A204.1 (cell line): ENCODE data around the gene MCM3AP.

ENCODE experiments used
- FAIRE-seq: peaks from 2 replicates; lab custom pipeline; 2012; peaks lifted over from hg19 to GRCh38; lab: Jason Lieb, UNC

Gene MCM3AP

DNA sequence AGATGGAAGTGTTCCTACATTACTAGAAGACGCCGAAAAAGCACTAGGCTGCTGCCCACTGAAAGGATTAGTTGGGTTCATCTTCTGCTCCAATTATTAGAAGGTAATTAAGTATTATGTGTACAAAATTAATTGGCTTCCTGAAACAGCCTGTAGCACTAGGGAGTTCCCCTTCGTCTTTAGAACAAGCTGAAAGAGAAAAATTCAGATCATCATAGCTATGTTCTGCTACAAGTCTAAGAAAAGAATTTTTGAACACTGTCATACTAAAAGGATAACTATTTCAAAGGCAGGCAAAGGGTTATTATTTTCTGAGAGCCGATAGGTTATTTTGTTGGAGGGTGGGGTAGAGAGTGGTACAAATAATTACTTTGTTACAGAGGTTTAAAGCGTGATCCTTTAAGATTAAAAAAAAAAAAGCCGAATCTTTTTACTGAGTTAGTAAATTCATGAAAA lies at the start of gene MCM3AP:
MCM3AP (minus strand) TSS at position 406 of the 456 bp plus-strand sequence; CDS start at position 81, 325 bp downstream.
- FAIRE-seq, result no peak

DNA sequence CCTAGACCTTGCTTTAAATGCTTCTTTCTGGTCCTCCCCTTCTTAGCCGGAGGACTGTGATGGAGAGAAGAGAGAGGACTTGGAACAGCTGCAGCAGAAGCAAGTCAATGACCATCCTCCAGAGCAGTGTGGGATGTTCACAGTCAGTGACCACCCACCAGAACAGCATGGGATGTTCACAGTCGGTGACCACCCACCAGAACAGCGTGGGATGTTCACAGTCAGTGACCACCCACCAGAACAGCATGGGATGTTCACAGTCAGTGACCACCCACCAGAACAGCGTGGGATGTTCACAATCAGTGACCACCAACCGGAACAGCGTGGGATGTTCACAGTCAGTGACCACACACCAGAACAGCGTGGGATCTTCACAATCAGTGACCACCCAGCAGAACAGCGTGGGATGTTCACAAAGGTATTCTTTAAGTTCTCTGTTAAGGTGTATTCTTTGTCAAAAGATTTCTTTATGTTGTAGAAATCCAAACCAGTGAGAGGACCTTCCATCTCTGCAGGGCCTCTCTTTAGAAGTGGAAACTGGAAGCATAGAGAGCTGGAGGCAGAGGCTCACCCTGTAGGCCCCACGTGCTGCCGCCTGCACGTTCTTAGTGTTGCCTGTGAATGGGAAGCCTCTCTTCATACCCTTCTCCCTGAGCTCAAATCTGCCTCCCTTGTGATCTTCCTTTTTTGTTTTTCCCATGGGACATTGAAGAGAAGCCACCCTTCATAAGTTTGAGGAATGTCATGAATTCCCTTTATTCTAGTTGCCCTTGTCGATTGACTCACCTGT lies 49.1 kb upstream of the MCM3AP start:
- FAIRE-seq, result no peak

DNA sequence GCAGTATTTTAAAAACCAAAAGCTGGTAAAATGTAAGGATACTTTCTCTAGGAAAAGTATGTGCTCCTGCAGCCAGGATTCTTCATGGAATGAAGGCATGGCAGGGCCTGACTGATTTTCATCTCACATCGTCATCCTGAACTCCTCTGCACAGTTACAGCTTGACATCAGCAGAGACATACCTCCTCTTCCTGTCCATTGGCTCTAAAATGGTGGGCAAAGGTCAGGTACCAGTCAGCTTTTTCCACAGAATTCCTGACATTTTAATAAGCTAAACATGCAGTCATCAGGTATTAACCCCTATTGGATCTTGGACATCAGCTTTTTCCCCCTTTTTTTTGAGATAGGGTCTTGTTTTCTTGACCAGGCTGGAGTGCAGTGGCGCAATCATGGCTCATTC lies 44.4 kb upstream of the MCM3AP start:
- FAIRE-seq, result no peak

DNA sequence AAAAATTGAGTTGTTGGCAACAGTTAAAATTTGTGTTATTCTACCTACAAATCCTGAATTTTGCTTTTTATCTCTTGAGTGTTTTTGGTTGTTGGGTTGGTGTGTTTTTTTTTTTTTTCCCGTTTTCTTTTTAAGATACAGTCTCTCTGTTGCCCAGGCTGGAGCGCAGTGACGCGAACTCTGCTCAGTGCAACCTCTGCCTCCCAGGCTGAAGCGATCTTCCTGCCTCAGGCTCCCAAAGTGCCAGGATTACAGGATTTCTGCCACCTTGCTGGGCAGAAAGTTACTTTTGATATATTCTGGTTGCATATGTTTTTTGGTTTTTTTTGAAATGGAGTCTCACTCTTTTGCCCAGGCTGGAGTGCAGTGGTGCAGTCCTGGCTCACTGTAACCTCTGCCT lies 42.7 kb upstream of the MCM3AP start:
- FAIRE-seq, result no peak

DNA sequence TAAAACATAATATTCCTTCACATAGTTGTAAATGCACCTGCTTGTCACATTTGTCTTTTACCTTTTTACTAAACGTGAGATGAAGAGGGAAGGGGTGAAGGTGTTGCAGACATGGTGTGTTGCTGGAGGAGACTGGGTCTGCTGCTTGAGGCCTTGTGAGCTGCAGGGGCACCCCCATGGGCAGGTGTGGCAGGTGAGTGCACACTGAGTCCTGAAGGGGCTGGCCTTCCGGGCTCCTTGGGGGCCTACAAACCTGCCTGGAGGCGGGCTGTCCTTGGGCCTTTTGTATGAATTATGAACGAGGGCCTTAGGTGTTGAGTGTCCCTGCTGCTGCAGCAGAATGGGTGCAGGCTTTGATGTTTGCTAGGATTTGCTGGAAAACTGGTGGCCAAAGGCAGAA lies 42.3 kb upstream of the MCM3AP start:
- no peak for FAIRE-seq

DNA sequence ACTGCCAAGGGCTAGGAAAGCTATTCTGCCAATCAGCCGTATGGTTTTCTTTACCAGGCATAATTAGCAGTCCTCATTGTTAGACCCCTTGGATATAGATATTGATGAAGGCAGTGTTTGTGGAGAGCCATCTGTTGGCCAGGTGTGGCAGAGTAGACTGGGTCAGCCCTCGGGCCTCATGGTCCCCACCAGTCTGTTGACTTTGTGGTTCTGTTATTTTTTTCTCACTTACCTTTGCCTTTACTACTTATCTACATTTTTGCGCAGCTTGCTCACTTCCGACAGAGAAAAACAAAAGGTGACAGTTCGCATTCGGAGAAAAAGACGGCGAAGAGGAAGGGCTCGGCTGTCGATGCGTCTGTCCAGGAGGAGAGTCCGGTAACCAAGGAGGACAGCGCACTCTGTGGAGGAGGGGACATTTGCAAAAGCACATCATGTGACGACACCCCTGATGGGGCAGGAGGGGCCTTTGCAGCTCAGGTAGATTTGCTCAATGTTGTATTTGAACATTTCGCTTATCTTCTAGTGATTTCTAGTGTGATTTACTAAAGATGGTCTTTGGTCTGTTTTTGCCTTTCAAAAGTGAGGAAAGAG lies 40.8 kb upstream of the MCM3AP start:
- FAIRE-seq, result no peak

DNA sequence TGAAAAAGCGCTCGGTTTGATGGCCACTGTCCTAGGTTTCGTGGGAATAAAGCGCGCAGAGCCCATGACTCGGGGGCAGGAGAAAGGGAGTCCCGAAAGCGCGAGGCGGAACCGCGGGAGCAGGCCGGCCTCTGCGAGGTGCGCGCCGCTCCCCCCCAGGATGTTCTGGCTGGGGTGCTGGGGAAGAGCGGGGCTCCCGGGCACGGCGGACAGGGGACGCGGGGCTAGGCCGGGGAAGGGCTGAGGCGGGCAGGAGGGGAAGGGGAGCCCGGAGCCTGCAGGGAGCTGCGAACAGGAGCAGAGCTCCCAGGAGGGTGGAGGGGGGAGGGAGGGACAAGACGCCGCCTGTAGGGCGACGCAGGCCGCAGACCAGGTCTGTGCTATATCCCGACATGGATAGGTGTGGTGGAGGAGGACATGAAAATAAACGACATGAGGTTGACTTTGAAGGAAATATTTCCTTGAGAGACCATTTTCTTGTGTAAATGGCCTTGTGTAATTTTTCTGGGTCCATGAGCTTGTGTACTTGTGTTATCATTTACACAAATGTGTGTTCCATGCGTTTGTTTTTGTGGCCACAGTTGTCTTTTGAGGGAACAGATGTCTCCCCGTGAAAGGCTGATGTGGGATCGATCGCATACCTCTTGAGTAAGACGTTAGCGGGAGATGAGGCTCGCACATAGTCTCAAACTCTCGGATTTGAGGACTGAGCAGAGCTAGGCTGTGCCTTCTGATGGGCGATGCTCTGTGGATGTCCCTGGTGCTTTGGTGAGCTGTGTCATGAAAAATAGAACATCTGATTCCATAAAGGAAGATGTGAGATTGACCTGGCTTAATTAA lies 39.9 kb upstream of the MCM3AP start:
- no peak for FAIRE-seq

DNA sequence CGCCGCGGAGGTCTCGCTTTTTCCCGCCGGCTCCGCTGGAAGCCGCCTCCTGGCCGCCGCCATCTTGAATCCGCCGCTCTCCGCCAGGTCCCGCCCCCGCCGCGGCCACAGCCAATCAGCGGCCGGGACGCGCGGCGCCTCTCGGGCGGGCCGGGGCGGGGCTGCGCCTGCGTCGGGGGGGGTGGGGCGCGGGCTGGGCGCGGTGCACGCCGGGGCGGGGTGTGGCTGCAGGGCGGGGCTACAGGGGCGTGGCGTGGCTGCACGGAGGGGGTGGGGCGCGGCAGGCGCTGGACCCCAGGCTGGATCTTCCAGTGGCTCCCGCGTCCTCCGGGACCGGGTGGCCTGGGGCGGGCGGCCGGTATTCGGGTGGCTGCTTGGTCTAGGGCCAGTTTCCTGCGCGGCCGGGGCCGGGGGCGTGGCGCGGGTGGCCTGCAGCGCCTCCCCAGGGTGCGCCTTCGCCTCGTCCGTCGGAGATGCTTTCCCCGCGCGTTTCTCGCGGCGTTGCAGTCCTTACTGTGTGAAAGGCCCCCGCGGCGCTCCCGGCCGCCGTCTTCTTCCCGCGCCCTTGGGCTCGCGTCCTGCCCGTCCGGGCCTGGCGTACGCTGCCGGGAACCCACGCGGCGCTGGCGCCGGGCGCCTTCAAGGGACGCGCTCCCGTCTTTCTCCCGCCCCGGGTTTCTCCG lies 39.1 kb upstream of the MCM3AP start:
- no peak for FAIRE-seq

DNA sequence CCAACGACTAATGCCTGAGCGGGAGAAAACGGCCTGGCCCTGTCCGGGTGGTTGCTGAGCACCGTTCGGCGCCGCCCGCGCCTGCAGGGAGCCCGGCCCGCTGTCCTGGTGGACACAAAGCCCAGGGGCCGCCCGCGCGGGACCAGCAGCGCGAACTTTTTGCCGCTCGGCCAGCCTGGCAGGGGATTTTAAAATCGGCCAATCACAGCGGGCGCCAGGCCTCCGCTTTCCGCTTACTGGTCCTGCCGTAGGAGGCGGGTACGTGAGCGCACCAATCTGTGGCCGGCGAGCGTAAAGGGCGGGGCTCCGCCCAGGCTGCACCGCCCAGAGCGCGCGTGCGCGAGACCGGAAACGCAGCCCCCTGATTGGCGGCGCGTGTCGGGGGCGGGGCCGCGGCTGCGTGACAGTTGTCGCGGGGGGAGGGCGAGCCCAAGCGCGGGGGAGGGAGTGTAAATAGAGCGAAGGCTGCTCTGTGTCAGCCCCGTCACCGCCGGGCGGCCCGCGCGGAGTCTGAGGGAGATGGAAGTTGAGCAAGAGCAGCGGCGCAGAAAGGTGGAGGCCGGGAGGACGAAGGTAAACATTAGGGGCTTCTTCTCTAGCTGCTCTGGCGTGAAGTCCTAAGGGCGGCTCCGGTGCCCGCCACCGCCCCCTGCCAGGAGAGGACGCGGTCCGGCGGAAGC lies 38.4 kb upstream of the MCM3AP start, which contains the start of the genes C21orf58 and PCNT:
C21orf58 (minus strand) TSS at position 161 of the 680 bp plus-strand sequence. CDS start 1,132 bp downstream, outside the sequence.
PCNT (plus strand) TSS at position 447 of the 680 bp plus-strand sequence; CDS start at position 520, 73 bp downstream.
- FAIRE-seq, result peak; percentile 92

DNA sequence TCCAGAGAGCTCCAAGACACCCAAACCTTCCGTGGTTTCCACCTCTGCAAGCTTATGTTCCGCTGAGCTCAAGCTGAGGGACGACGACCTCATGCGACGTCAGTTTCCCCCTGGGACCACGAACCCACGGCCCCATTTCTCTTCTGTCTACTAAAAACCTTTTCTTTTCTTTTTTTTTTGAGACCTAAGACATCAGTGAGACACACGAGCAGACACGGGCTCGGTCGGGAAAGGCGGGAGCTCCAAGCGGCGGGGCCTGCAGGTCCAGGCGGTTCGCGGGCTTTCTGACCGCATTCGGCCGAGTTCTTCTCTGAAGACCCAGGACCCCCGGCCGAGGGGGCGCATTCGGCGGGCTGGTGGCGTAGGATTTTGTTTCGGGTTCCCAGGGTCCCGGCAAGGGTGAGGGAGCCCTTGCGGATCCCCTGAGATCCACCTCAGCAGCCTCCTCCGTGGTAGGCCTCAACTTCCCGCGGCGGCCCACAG lies 37.9 kb upstream of the MCM3AP start:
- no peak for FAIRE-seq

DNA sequence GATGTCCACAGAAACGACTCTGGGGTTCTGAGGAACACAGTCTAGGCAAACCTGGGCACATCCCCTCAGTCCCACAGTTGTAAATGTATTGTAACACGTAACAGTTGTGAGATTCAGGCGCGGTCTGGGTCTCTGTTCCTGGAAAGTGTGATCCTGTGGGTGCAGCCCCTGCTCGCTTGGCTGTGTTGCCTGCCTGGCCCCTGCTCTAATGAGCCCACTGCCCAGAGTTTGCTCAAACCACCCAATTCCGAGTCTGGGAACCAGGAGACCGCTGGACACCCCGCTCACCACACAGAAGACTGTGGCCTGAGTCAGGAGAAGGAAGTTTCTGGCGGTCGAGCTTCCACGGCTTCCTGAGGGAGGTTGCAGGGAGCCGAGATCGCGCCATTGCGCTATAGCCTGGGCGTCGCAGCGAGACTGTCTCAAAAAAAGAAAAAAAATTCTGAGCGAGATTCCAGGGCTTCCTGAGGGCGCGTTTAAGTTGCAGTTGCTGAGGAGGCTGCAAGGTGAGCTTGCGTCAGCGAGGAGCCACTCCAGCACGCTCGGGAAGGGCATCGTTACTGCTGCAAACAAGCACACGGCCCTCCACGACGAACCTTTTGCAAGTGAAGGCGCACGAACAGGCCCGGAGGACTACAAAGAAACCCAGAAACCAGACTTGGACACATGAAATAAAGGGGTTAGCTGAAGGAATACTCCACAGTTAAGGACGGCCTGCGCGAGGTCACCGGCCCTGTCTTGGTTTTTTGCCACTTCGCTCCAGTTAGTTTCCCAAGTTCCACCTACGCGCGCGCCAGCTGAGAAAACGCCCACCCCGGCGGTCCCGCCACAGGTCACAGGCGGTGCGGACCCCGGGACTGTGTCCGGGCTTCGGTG lies 37.2 kb upstream of the MCM3AP start:
- no peak for FAIRE-seq

DNA sequence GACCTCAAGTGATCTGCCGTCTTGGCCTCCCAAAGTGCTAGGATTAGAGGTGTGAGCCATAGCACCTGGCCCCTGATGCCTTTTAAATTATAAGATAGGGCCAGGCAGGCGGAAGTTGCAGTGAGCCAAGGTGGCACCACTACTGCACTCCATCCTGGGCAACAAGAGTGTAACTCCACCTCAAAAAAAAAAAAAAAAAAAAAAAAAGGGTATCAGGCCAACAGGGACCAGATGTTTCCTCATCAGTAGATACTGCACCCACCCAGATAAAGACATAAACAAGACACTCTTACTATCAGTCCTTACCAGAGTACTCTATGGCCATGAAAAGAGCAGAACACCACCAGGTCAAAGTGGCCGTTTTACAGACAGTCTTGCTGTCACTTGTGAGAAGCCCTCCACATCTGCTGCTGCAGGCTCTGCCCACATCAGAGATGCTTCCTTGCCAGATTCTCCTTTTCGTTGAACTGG lies 35.0 kb upstream of the MCM3AP start:
- FAIRE-seq, result no peak

DNA sequence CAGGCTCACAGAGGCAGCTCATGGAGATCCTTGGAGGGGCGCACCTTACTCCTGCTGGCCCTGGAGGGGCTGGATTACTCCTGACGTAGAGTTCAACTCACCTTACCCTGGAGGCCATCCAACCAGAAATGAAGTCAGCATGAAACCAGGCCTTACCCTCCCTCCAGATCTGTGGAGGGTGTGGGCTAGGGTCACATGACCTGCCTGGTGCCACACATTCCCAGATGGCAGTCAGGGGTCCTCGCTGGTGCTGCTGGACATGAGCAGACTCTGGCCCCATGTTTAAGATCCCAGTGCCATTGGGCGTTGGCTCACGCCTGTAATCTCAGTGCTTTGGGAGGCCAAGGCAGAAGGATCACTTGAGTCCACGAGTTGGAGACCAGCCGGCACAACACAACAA lies 33.8 kb upstream of the MCM3AP start:
- no peak for FAIRE-seq

DNA sequence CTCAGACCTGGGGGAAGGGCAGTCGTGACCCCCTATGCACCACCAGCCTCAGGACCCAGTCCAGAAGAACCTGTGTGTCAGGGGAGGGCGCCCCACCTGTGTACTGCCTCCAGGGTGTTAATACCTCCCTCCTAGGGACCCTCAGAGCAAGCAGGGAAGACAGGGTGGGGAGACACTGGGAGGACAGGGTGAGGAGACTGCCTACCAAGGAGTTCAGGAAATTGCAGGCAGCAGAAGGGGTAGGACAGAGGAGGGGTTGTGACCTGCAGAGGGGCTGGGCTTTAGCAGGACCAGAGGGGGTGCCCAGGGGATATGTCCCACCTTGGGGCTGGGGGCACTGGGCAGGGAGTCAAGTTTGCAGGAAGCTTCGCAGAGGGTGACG lies 33.0 kb upstream of the MCM3AP start:
- FAIRE-seq, result no peak

DNA sequence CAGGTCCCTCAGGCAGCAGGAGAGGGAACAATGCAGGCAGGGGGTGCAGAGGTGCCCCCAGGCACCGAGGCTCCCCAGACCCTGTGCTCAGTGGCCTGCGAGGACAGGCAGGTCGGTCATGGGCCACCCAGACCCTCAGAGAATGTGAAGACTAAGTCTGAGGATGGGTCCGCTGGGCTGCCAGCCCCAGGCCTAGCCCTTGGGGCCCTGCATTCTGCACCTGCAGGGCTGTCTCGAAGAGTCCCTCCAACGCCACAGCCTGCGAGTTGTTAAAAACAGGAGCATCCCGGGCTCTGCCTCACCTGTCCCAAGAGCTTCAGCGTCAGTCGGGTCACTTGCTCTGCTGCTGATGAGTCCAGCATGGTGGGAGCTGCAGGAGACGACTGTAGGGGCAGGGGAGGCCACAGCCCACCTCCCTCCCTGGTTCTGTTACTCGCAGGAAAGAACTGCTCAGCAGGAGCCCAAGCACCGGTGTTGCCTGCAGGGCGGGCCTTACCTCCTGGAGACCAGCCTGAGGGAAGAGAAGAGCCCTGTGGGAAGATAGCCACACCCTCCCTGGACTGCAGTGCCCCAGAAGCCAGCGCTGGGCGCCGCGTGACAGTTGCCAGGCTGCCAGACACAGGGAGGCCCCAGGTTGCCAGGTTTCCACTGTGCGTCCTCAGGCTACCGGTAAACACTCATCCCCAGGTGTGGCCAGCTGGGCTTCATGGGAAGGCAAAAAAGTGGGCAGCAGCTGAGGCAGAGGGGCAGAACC lies 32.5 kb upstream of the MCM3AP start:
- FAIRE-seq, result no peak

DNA sequence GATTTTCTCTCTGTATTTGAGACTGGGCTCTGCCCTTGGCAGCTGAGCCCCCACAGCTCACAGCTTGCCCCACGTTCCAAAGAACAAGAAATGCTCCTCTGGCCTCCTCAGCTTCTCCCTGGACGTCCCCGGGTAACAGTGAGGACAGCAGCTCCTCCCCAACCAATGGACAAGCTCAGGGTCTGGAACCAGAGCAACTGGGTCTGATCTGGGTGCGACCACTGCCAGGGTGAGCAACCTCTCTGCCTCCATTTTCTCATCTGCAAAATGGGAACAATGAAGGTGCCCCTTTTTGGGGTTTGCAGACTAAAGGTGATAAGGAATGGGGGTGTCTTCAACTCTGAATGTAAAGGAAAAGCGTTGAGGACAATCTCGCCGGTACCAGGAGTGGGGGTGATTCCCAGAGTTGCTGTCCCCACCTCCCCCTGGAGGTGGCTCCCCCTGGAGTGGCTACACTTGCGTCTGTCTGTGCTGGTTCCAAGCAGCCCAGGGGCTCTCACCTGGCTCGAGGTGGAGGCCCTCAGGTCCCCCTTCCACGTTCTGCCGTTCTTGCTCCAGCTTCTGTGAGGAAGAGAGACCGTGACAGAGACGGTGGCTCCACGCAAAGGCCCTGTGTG lies 31.4 kb upstream of the MCM3AP start:
- no peak for FAIRE-seq

DNA sequence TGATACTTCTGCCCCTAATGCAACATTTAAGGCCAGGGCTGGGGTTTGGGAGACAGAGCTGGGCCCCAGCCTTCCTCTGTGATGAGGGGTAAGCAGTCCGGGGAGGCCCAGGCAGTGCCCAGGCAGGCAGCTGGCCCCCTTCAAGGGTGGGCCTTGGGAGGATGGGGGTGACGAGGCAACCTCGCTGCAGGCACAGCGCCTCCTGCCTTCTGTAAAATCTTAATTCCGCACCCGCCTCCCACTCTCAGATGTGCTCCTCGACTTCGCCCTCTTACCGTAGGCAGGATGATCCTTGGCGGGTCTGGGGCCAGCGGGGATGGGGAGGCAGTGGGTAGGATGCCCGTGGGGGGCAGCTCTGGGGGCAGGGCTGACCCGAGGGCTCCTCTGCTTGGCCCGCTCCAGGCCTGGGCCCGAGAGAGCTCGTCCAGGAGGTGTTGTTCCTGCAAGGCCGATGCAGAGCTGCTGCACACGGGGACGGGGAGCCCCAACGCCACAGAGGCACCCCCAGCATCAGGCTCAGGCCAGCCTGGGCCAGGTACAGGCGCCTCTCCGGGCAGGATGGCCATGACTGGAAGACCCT lies 29.1 kb upstream of the MCM3AP start:
- FAIRE-seq, result no peak

DNA sequence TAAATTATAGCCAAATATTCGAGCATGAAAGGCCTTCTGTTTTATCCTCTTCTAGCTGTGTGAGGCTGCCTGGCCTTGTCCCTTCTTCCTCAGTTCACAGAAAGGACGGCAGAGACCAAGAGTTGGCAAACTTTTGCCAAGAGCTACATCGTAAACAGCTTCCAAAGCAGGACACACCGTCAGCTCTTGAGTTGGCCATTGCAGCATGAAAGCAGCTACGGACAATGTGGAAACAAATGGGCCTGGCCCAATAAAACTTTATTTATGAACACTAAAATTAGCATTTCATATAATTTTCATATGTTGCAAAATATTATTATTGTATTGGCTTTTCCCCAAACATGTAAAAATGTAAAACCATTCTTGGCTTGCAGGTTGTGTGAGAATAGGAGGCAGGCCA lies 27.5 kb upstream of the MCM3AP start:
- no peak for FAIRE-seq

DNA sequence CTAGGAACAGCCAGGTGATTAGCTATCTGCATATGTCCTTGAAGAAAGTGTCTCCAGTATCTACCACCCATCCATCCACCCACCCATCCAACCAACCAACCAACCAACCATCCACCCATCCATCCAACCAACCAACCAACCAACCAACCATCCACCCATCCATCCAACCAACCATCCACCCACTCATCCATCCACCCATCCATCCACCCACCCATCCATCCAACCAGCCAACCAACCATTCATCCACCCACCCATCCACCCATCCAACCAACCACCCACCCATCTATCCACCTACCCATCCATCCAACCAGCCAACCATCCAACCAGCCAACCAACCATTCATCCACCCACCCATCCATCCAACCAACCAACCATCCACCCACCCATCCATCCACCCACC lies 26.2 kb upstream of the MCM3AP start:
- no peak for FAIRE-seq
